ENCODE results near the gene SMAD5.

Gene SMAD5

DNA sequence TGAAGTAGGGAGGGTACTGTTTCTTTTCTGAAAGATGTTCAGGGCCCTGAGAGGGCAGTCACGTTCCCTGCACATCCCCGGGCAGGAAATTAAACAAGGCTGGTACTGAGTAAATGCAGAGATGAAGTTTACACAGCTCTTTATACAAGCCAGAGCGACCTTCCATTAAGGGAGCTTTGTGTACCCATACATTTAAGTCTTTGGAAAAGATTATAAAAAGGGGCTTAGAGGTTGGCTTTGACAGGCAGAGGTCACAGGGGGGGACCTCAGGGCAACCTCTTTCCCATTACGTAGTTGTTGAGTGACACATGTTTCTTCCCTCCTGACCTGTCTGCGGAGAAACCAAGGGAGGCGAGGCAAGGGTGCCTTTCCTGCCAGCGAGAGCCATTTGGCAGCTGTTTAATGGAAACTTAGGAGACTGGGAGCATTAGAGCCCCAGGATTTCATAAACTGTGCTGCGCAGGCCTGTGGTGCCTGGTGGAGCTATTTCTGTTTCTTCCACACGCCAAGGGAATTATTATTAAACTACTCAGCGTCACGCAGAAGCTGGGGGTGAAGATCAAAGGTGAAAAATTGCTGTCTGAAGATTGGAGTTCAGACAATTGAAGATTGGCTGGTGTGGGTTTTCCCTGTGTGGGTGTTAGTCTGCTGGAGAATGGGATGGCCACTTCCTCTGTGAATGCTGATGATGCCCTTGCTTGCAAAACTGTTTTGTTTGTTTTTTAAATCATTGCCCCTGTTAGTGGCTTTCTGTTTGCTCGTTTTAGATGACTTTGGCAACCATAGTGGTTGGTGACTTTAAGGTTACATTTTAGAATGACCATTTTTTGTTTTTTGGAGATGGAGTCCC lies 63.6 kb downstream of the SMAD5 start:
- no peak overlapping the region for H3K4me3 ChIP-seq (ENCODE audit: low read depth, low read length)
- TF ChIP-seq, protein P1, sequence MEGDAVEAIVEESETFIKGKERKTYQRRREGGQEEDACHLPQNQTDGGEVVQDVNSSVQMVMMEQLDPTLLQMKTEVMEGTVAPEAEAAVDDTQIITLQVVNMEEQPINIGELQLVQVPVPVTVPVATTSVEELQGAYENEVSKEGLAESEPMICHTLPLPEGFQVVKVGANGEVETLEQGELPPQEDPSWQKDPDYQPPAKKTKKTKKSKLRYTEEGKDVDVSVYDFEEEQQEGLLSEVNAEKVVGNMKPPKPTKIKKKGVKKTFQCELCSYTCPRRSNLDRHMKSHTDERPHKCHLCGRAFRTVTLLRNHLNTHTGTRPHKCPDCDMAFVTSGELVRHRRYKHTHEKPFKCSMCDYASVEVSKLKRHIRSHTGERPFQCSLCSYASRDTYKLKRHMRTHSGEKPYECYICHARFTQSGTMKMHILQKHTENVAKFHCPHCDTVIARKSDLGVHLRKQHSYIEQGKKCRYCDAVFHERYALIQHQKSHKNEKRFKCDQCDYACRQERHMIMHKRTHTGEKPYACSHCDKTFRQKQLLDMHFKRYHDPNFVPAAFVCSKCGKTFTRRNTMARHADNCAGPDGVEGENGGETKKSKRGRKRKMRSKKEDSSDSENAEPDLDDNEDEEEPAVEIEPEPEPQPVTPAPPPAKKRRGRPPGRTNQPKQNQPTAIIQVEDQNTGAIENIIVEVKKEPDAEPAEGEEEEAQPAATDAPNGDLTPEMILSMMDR (IDR thresholded peaks at IDR 0.05; ENCODE audit: low read depth, low read length), result no peak

DNA sequence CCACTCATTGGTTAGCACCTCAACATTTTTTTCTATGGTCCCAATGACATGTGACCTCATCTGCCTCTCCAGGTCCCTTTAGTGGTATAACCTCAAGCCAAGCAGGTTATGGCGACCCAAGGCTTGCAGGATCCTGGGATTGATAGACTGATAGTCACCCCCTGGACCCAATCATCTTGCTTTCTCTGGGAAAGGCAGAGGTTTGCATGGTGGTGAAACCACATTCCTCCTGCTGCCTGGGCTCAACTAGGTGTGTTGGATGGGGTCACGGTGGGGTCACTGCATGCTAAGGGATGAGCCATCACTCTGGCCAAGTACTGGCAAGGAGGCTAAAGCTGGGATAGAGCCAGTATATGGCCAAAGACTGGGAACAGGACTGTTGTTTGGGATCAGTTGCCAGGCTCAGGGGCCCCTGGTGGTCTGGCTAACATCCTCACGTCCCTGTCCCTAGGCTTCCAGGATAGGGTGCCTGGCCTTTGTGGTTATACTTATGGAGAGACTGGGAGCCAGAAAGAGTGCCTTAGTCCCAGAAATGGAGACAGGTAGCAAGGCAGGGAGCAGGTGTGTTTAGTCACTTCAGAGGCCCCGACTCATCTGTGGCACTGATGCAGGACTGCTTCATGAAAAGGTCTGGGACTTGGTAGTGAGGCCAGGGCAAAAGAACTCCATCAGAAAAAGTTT lies 65.0 kb downstream of the SMAD5 start:
- TF ChIP-seq, protein P1 (IDR thresholded peaks at IDR 0.05; ENCODE audit: low read depth, low read length), result no peak
- H3K4me3 ChIP-seq (ENCODE audit: low read depth, low read length), result no peak overlapping the region

DNA sequence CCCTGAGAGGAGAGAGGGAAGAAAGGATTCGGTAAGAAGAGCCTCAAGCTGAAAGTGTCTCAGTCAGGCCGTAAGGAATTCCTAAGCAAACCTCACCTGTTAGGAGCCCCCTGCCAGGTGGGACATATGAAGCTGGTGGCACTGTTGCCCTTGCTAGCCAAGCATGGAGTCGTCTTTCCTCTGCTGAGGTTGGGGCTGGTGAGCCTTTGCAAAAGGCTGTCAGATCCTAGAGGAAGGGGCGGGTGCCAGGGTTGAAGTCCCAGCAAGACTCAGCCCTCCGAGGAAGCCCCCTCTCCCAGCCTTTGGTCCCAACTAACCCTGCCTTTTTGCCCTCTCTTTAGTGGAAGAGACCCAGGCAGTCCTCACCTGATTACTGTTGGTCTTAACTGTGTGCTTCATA lies 65.8 kb downstream of the SMAD5 start:
- H3K4me3 ChIP-seq (ENCODE audit: low read depth, low read length), result no peak overlapping the region
- TF ChIP-seq, protein P1 (IDR thresholded peaks at IDR 0.05; ENCODE audit: low read depth, low read length), result no peak

DNA sequence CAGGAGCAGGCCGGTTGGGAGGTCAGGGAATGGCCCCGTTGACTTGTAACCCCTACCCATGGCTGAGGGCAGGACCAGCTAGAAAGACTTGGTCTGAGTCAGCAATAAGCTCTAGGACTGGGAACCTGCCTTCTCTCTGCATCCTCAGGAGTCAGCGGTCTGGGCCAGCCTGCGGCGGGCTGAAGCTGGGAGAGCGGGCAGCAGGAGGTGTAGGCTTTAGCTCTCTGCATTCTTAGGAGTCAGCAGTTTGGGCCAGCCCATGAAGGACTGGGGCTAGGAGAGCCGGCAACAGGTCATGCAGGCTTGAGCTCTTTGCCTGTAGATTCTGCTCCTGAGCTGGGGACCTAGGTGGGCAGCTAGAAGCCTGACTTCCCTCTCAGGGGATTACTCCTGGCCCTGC lies 66.8 kb downstream of the SMAD5 start:
- H3K4me3 ChIP-seq (ENCODE audit: low read depth, low read length), result no peak overlapping the region
- TF ChIP-seq, protein P1 (IDR thresholded peaks at IDR 0.05; ENCODE audit: low read depth, low read length), result no peak

DNA sequence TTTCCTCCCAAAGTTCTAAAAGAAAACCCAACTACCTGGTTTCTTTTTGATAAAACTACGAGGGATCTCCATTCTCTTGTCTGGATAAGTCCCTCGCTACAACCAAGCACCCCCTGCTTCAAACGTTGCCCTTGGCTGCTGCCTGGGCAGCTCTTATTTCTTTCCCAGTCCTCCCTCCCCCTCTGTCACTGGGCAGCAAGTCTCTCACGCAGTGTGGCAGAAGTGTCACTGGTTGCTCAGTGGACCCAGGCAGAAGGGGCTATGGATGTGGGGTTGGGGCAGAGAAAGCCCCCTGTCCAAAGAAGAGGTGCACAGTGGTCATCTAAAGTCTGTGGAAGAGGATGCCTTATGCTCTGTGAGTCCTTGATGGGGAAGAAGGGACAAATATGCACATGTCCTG lies 67.5 kb downstream of the SMAD5 start:
- H3K4me3 ChIP-seq (ENCODE audit: low read depth, low read length), result no peak overlapping the region
- TF ChIP-seq, protein P1 (IDR thresholded peaks at IDR 0.05; ENCODE audit: low read depth, low read length), result no peak

DNA sequence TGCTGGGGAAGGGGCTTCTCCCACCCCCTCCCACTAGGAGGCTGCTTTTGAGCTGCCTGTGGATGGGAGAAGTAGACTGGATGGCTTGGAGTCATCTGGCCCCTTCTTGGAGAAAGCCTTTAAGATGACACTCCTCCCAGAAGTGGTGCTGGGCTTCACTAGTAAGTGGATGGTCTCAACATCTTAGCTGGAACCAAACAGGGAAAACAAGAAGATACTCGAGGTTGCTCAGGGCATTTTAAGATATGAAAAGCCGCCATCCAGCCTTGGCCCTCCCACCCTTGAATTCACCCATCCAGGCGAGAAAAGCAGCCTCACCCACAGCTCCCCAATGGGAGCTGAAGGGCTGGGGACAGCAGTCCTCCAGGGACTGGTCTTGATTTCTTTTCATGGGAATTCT lies 68.1 kb downstream of the SMAD5 start:
- TF ChIP-seq, protein P1 (IDR thresholded peaks at IDR 0.05; ENCODE audit: low read depth, low read length), result no peak
- no peak overlapping the region for H3K4me3 ChIP-seq (ENCODE audit: low read depth, low read length)

DNA sequence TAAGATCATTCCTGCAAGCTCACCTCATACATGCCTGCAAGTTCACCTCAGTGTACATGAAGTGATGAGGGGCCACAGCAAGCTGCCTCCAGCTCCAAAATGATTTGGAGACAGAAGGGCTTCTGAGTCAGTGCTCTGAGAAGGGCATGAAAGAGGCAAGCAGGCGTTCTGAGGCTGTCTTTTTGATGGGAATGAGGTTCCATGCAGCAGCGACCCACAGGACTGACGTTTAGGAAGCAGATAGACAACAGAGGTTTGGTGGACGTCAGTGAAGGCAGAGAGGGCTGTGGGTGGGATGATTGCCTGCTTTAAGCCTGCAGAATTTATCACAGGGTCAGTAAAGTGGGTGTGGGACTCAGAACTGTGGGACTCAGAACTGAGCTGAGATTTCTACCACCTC lies 69.2 kb downstream of the SMAD5 start:
- TF ChIP-seq, protein P1 (IDR thresholded peaks at IDR 0.05; ENCODE audit: low read depth, low read length), result no peak
- no peak overlapping the region for H3K4me3 ChIP-seq (ENCODE audit: low read depth, low read length)
